SK-N-SH (cell line): ENCODE results near the gene SLC35A3. TPM values are rescaled to one million over a fixed set of nuclear protein-coding genes. Genes with fewer than 3 reads are reported as not detected.

Experiments used
- CTCF ChIA-PET: fragments of 300-600, 350-600 bp; formaldehyde crosslinking; extraction: SDS; loops from one replicate; lab custom pipeline; 2021; lab: Yijun Ruan, JAX
- POLR2A ChIA-PET: fragments of 350-600 bp; sonication (Branson Sonifier 250); formaldehyde crosslinking; extraction: SDS; loops from one replicate; lab custom pipeline; 2020; ENCODE audit warnings: antibody characterized with exemption, inconsistent platforms; lab: Yijun Ruan, JAX
- DNase-seq: peaks from one replicate; pipeline ENCODE4 v3.0.0; 2012
- H2AFZ ChIP-seq: fragments of 200-600 bp; sonication (generic); 2 replicates; pipeline ENCODE4 v1.8.1; 2016; ENCODE audit warnings: antibody characterized with exemption, mild to moderate bottlenecking, low read depth
- H3F3A ChIP-seq: fragments of 200-600 bp; sonication (generic); replicated peaks from 2 replicates; pipeline ENCODE3; 2016; ENCODE audit warnings: antibody characterized with exemption, mild to moderate bottlenecking; ENCODE audit not compliant: insufficient read depth
- H3K27ac ChIP-seq, 2 experiments: fragments of 200-500 bp in 1 of 2; fragments of 200-600 bp in 1 of 2; sonication (Bioruptor generic) in 1 of 2; sonication (generic), shearing (Covaris generic) in 1 of 2; 2 replicates each; pipeline versions ENCODE4 v1.5.1 to v1.6.1; 2014 to 2016; ENCODE audit warnings: low read depth in 2 of 2, inconsistent platforms in 1 of 2, low read length in 1 of 2, mild to moderate bottlenecking in 1 of 2, mixed read lengths in 1 of 2
- H3K27me3 ChIP-seq: fragments of 200-600 bp; sonication (generic), shearing (Covaris generic); 2 replicates; pipeline ENCODE4 v1.6.1; 2016; ENCODE audit warnings: mixed run types; ENCODE audit not compliant: insufficient read depth
- H3K36me3 ChIP-seq, 2 experiments: fragments of 200-500 bp in 1 of 2; fragments of 200-600 bp in 1 of 2; sonication (Bioruptor generic) in 1 of 2; sonication (generic) in 1 of 2; replicated peaks in 1 of 2; 2 replicates each; pipeline versions ENCODE3 to v1.5.1; 2014 to 2016; ENCODE audit warnings: low read length in 1 of 2, mild to moderate bottlenecking in 1 of 2; ENCODE audit not compliant: insufficient read depth in 2 of 2, control insufficient read depth in 1 of 2
- H3K4me1 ChIP-seq, 2 experiments: fragments of 200-500 bp in 1 of 2; fragments of 200-600 bp in 1 of 2; sonication (Bioruptor generic) in 1 of 2; sonication (generic), shearing (Covaris generic) in 1 of 2; 2 replicates each; pipeline versions ENCODE4 v1.5.1 to v1.6.1; 2014 to 2016; ENCODE audit warnings: low read depth in 1 of 2, low read length in 1 of 2, mixed run types in 1 of 2; ENCODE audit not compliant: insufficient read depth in 2 of 2, control insufficient read depth in 1 of 2
- H3K4me2 ChIP-seq: fragments of 200-600 bp; sonication (generic), shearing (Covaris generic); 2 replicates; pipeline ENCODE4 v1.6.1; 2017; ENCODE audit warnings: mixed run types
- H3K4me3 ChIP-seq, 2 experiments: fragments of 200-500 bp in 1 of 2; fragments of 200-600 bp in 1 of 2; sonication (Bioruptor generic) in 1 of 2; sonication (generic), shearing (Covaris generic) in 1 of 2; 2 replicates each; pipeline versions ENCODE4 v1.5.1 to v1.8.1; 2014 to 2016; ENCODE audit warnings: low read depth in 2 of 2, inconsistent platforms in 1 of 2, low read length in 1 of 2, mild to moderate bottlenecking in 1 of 2, mixed read lengths in 1 of 2, moderate library complexity in 1 of 2
- H3K79me2 ChIP-seq: fragments of 200-600 bp; sonication (generic); 2 replicates; pipeline ENCODE4 v1.8.1; 2017; ENCODE audit warnings: mild to moderate bottlenecking; ENCODE audit not compliant: insufficient read depth
- H3K9ac ChIP-seq: fragments of 200-600 bp; sonication (generic); 2 replicates; pipeline ENCODE4 v1.6.1; 2017; ENCODE audit warnings: mixed run types
- H3K9me2 ChIP-seq: fragments of 200-600 bp; sonication (generic); 2 replicates; pipeline ENCODE4 v1.6.1; 2017; ENCODE audit warnings: mixed run types
- H3K9me3 ChIP-seq: fragments of 200-600 bp; sonication (generic); 2 replicates; pipeline ENCODE4 v1.6.1; 2017; ENCODE audit warnings: mixed run types, mild to moderate bottlenecking, moderate library complexity
- H4K20me1 ChIP-seq: fragments of 200-600 bp; sonication (generic); 2 replicates; pipeline ENCODE4 v1.6.1; 2017; ENCODE audit warnings: mild to moderate bottlenecking, mixed run types; ENCODE audit not compliant: insufficient read depth
- FOSL2 ChIP-seq: IDR thresholded peaks from 2 replicates; pipeline ENCODE4 v1.4.0; 2012; ENCODE audit warnings: low read depth, mild to moderate bottlenecking, moderate library complexity, borderline replicate concordance
- FOXM1 ChIP-seq: IDR thresholded peaks from 2 replicates; pipeline ENCODE4 v1.4.0; 2012; ENCODE audit warnings: low read depth, mild to moderate bottlenecking
- IRF3 ChIP-seq: fragments of 150-350 bp; IDR thresholded peaks from 2 replicates; pipeline ENCODE4 v1.6.1; 2016; ENCODE audit warnings: mild to moderate bottlenecking, low read depth, low read length
- NRF1 ChIP-seq: IDR thresholded peaks from 2 replicates; pipeline ENCODE4 v1.6.1; 2012; ENCODE audit warnings: low read depth, mild to moderate bottlenecking, low read length
- RAD21 ChIP-seq: IDR thresholded peaks from 2 replicates; pipeline ENCODE4 v1.6.1; 2012; ENCODE audit warnings: mild to moderate bottlenecking, low read length
- RCOR1 ChIP-seq: fragments of 150-350 bp; IDR thresholded peaks from 2 replicates; pipeline ENCODE4 v1.6.1; 2017; ENCODE audit warnings: antibody characterized with exemption, low read length
- RXRA ChIP-seq: IDR thresholded peaks from 2 replicates; pipeline ENCODE4 v1.4.0; 2012; ENCODE audit warnings: low read depth, mild to moderate bottlenecking, borderline replicate concordance
- TAF1 ChIP-seq: IDR thresholded peaks from 2 replicates; pipeline ENCODE4 v1.6.1; 2012; ENCODE audit warnings: low read depth, mild to moderate bottlenecking, low read length, moderate library complexity, borderline replicate concordance
- TCF12 ChIP-seq: IDR thresholded peaks from 2 replicates; pipeline ENCODE4 v1.4.0; 2012
- USF1 ChIP-seq: IDR thresholded peaks from 2 replicates; pipeline ENCODE4 v1.4.0; 2012; ENCODE audit warnings: low read depth, borderline replicate concordance
- polyA plus RNA-seq, 3 experiments: library from polyadenylated mRNA; depleted of rRNA; stranded (reverse); fragments of >200 nt; gene quantifications; 2 replicates each; pipeline ENCODE4 v1.2.3, GENCODE V29; 2012
- TF ChIP-seq, protein P1 (sequence below): IDR thresholded peaks from 2 replicates; pipeline ENCODE4 v1.4.0; 2012; ENCODE audit warnings: low read depth, borderline replicate concordance

Gene SLC35A3
- polyA plus RNA-seq, 1 of the 3 experiments (the other 2 are of a cell fraction) = 5.7 TPM

GRCh38 chr1:99979091-99979490 is 9.3 kb downstream of the SLC35A3 start (continued):
- TF ChIP-seq USF1 = no peak

DNA sequence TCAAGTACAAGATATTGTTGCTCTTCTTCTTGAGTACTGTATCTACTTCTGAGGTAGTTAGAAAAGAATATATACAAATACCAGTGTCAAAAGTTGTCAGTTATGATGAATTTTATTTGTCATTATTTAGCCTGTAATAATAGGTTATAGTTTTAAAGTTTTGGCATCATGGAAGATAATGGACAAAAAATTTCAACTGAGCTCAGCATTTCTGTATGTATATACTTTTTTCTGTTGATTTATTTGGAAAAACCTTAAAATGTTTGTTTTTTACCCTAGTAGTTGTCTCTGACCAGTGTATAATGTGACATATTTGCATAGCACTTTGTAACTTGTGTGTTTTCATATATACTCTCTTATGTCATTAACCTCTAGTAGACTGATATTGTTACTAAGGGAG is 11.1 kb downstream of the SLC35A3 start:
- Histone ChIP-seq H3K9ac (no peak overlapping the region), H3K4me1 (no peaks in the 10 kb centered on the region), H3K27me3 (no peaks in the 10 kb centered on the region), H3K27ac (no peak overlapping the region), H3K9me2 (no peaks in the 10 kb centered on the region), H3K4me2 (no peak overlapping the region), H3K79me2 (peaks cover 72% of the 10 kb centered on the region), H3K36me3 (peaks cover 0 to 21% of the 10 kb centered on the region in 2 experiments), H3K9me3 (no peaks in the 10 kb centered on the region; the same call in 1 of the 2 replicates), H2AFZ (no peak overlapping the region), H4K20me1 (no peaks in the 10 kb centered on the region), H3F3A (no peaks in the 10 kb centered on the region), H3K4me3 (no peak overlapping the region)
- POLR2A ChIA-PET = no interaction called here
- CTCF ChIA-PET = no interaction called here
- no peak for TF ChIP-seq FOXM1
- TF ChIP-seq RAD21 = no peak
- no peak for TF ChIP-seq FOSL2
- no peak for TF ChIP-seq TAF1
- no peak for TF ChIP-seq USF1
- TF ChIP-seq IRF3 = no peak
- TF ChIP-seq, protein P1, sequence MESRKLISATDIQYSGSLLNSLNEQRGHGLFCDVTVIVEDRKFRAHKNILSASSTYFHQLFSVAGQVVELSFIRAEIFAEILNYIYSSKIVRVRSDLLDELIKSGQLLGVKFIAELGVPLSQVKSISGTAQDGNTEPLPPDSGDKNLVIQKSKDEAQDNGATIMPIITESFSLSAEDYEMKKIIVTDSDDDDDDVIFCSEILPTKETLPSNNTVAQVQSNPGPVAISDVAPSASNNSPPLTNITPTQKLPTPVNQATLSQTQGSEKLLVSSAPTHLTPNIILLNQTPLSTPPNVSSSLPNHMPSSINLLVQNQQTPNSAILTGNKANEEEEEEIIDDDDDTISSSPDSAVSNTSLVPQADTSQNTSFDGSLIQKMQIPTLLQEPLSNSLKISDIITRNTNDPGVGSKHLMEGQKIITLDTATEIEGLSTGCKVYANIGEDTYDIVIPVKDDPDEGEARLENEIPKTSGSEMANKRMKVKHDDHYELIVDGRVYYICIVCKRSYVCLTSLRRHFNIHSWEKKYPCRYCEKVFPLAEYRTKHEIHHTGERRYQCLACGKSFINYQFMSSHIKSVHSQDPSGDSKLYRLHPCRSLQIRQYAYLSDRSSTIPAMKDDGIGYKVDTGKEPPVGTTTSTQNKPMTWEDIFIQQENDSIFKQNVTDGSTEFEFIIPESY = no peak
- TF ChIP-seq RXRA = no peak
- no peak for TF ChIP-seq RCOR1
- no peak for TF ChIP-seq NRF1
- no peak for TF ChIP-seq TCF12
- no peak for DNase-seq
